Activated B cell treated with CpG ODN at 0.5 μM for 24 hours (primary cell): ENCODE results near the gene PIK3AP1. TPM values are rescaled to one million over a fixed set of nuclear protein-coding genes. Genes with fewer than 3 reads are reported as not detected.
A peak's percentile ranks its signal among the peaks of the same experiment; 100 is the strongest.

Source experiments
- ATAC-seq: fragments of 200-7000 bp; cut with Tn5 transposase; one replicate; pipeline ENCODE4 v1.10.0; 2021; ENCODE audit warnings: low read depth, mild to moderate bottlenecking, moderate library complexity
- CTCF ChIA-PET: fragments of 350-600 bp; sonication (Branson Sonifier 250); formaldehyde crosslinking; loops from one replicate; lab custom pipeline; 2021; ENCODE audit warnings: antibody characterized with exemption; lab: Charles Lee
- POLR2A ChIA-PET: fragments of 350-600 bp; sonication (Branson Sonifier 250); formaldehyde crosslinking; loops from one replicate; lab custom pipeline; 2021; ENCODE audit warnings: antibody characterized with exemption; lab: Charles Lee
- DNase-seq: peaks from one replicate; pipeline ENCODE4 v3.0.0; 2022
- H3K27ac Mint-ChIP-seq: one replicate; pipeline ENCODE4 v1.8.0; 2020; ENCODE audit warnings: mixed read lengths
- H3K27me3 Mint-ChIP-seq: one replicate; pipeline ENCODE4 v1.8.0; 2021; ENCODE audit warnings: mixed read lengths
- H3K36me3 Mint-ChIP-seq: one replicate; pipeline ENCODE4 v1.8.0; 2021; ENCODE audit warnings: low read depth, mixed read lengths
- H3K4me1 Mint-ChIP-seq: one replicate; pipeline ENCODE4 v1.8.0; 2021; ENCODE audit warnings: mixed read lengths
- H3K4me3 Mint-ChIP-seq: one replicate; pipeline ENCODE4 v1.8.0; 2020; ENCODE audit warnings: mild to moderate bottlenecking, mixed read lengths
- H3K9me3 Mint-ChIP-seq: one replicate; pipeline ENCODE4 v1.8.0; 2020; ENCODE audit warnings: mixed read lengths
- intact Hi-C: fragments of 100-400 bp; cut with micrococcal nuclease; formaldehyde crosslinking; loops from one replicate; pipeline ENCODE4 v1.15.1; 2024
- total RNA-seq: library from RNA; stranded (reverse); gene quantifications from 2 replicates; pipeline ENCODE4 v1.2.3, GENCODE V29; 2022
- TF ChIP-seq, protein P1 (sequence below): fragments of 200-600 bp; IDR thresholded peaks from one replicate; pipeline ENCODE4 v1.8.0; 2022; ENCODE audit warnings: antibody characterized with exemption, mild to moderate bottlenecking

The PIK3AP1 gene
- total RNA-seq, 1 donor from 2014 or later, result 157 TPM

DNA sequence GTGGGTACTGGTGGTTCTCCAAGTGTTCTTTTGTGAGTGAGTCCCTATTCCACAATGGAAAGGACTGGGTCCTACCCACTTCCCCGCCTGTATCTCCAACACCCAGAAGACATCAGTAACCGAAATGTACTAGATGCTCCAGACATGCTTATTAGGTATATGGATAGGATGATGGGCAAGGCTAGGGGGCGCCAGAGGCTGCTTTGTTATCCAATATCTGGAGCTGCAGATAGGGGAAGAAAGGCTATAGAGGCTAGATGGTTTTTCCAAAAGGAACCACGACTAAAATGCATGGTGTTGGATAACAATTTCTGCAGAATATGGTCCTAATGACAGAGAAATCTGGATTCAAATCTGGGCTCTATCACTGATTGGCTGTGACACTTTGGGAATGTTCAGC lies 77.3 kb downstream of the PIK3AP1 start:
- peak; percentile 54 for DNase-seq
- Mint-ChIP-seq H3K9me3 (no peaks in the 10 kb centered on the region), H3K4me3 (no peak overlapping the region), H3K27ac (peak overlapping the region; percentile 56), H3K36me3 (peaks cover 87% of the 10 kb centered on the region), H3K27me3 (no peaks in the 10 kb centered on the region), H3K4me1 (peaks cover 58% of the 10 kb centered on the region)
- CTCF ChIA-PET, result interaction anchor here (0.7 to 4.4 kb wide), 21 partner anchors 9 to 395 kb away, joined by 3 to 70 read pairs (median 6); partner anchors contain the start of gene PIK3AP1
- TF ChIP-seq, protein P1, sequence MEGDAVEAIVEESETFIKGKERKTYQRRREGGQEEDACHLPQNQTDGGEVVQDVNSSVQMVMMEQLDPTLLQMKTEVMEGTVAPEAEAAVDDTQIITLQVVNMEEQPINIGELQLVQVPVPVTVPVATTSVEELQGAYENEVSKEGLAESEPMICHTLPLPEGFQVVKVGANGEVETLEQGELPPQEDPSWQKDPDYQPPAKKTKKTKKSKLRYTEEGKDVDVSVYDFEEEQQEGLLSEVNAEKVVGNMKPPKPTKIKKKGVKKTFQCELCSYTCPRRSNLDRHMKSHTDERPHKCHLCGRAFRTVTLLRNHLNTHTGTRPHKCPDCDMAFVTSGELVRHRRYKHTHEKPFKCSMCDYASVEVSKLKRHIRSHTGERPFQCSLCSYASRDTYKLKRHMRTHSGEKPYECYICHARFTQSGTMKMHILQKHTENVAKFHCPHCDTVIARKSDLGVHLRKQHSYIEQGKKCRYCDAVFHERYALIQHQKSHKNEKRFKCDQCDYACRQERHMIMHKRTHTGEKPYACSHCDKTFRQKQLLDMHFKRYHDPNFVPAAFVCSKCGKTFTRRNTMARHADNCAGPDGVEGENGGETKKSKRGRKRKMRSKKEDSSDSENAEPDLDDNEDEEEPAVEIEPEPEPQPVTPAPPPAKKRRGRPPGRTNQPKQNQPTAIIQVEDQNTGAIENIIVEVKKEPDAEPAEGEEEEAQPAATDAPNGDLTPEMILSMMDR, result no peak
- intact Hi-C loops, result loop anchor here (1.0 kb wide), 6 partner anchors 76 to 382 kb away; no protein-coding TSS in a partner anchor
- POLR2A ChIA-PET, result interaction anchor here (0.6 to 1.8 kb wide), 9 partner anchors 9 to 120 kb away, joined by 3 to 10 read pairs (median 5); partner anchors contain the start of gene PIK3AP1
- ATAC-seq, result no peak

DNA sequence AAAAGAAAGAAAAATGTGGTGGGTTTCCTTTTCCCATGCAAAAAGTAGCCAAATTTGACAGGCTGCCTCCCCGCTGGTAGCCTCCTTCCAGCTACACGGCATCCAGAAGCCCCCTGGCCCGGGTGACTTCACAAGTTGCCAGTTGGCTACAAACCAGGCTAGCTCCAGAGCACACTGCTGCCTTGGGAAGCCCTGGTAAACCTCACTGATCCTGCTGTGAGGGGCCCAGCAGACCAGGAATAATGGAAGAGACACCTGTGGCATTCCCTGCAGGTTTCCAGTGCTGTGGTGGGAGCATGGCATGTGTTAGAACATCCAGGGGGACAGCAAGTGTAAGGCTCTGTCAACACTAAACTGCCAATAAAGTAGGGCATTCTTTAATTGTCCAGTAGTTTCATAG lies 77.8 kb downstream of the PIK3AP1 start:
- TF ChIP-seq, protein P1, result no peak
- Mint-ChIP-seq H3K9me3 (no peaks in the 10 kb centered on the region), H3K4me3 (no peak overlapping the region), H3K36me3 (peaks cover 87% of the 10 kb centered on the region), H3K4me1 (peaks cover 54% of the 10 kb centered on the region), H3K27me3 (no peaks in the 10 kb centered on the region), H3K27ac (peak overlapping the region; percentile 56)
- intact Hi-C loops, result no loop called here
- CTCF ChIA-PET, result interaction anchor here (1.0 to 4.4 kb wide), 12 partner anchors 9 to 395 kb away, joined by 3 to 70 read pairs (median 6); no protein-coding TSS in a partner anchor
- no peak for DNase-seq
- POLR2A ChIA-PET, result interaction anchor here (0.8 to 1.8 kb wide), 7 partner anchors 48 to 191 kb away, joined by 5 to 10 read pairs (median 6); partner anchors contain the start of gene PIK3AP1
- no peak for ATAC-seq

DNA sequence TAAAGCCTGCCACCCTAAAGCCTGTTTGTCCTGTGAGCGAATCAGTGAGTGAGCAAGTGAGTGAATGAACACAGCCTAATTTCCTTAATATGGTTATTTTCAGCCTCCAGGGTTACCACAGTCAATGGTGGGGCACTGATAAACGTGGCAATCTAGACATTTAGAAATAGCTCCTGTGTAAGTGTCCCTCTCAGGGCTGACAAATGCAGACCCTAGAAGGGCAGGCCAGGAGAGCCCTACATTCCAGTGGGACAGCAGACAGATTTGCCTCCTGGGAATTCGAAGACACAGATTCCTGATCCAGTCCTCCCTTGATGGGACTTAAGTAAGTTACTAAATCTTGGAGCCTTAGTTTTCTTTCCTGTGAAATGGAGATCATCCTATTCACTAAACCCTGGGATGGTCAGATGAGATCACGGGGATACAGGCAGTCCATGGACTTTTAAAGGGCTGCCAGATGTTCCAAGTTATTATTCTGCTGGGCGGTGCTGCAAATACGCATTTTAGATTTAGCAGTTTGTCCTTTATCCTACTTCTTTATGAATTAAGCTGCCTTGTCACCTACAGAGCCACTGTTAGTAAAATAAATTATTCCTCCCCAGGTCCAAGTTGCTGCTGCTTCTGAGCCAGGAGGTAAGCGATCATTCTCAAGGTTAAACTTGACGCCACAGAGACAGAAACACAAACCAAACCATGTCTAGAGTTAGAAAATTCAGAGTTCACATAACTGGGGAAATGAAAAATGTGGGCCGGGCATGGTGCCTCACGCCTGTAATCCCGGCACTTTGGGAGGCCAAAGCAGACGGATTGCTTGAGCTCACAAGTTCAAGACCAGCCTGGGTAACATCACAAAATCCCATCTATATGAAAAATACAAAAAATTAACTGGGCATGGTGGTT lies 78.7 kb downstream of the PIK3AP1 start:
- DNase-seq (no peak), ATAC-seq (no peak)
- Mint-ChIP-seq H3K27me3 (no peaks in the 10 kb centered on the region), H3K4me1 (peaks cover 47% of the 10 kb centered on the region), H3K9me3 (no peaks in the 10 kb centered on the region), H3K4me3 (no peak overlapping the region), H3K27ac (peak overlapping the region; percentile 76), H3K36me3 (peaks cover 84% of the 10 kb centered on the region)
- ChIA-PET POLR2A (interaction anchor here (0.8 to 2.5 kb wide), 12 partner anchors 29 to 192 kb away, joined by 3 to 11 read pairs (median 6); partner anchors contain the start of gene PIK3AP1), CTCF (interaction anchor here (0.6 to 4.4 kb wide), 35 partner anchors 10 to 569 kb away, joined by 3 to 70 read pairs (median 5); partner anchors contain the start of gene PIK3AP1)
- TF ChIP-seq, protein P1, result no peak
- intact Hi-C loops, result loop anchor here (1.0 kb wide), 2 partner anchors 11 to 107 kb away; no protein-coding TSS in a partner anchor

DNA sequence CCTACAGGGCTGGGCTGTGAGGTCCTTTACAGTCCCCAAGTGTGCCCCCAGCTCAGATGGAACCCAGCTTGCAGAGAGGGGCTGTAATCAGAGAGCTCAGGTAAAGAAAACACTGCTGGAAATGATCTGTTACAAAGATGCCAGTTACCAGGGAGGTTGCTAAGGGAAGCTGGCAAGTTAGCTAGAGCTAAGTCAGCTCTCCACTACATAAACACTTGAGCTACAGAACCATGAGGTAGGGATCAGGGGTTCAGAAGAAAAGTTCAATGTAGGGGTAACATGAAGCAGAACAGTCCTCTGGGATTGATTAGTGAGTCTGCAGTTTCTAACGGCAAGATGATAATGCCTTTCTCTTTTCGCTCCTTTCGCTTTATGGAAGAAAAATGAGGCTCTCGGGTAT lies 80.4 kb downstream of the PIK3AP1 start:
- TF ChIP-seq, protein P1, result no peak
- peaks cover 80% of the 10 kb centered on the region for H3K36me3 Mint-ChIP-seq
- no peak for DNase-seq
- ATAC-seq, result no peak
- H3K9me3 Mint-ChIP-seq, result no peaks in the 10 kb centered on the region
- intact Hi-C loops, result no loop called here
- CTCF ChIA-PET, result interaction anchor here (0.9 to 4.4 kb wide), 17 partner anchors 12 to 571 kb away, joined by 3 to 70 read pairs (median 8); no protein-coding TSS in a partner anchor
- H3K4me1 Mint-ChIP-seq, result peaks cover 31% of the 10 kb centered on the region
- no peak overlapping the region for H3K27ac Mint-ChIP-seq
- POLR2A ChIA-PET, result interaction anchor here (0.5 to 2.5 kb wide), 4 partner anchors 69 to 598 kb away, joined by 4 to 11 read pairs (median 6); no protein-coding TSS in a partner anchor
- H3K4me3 Mint-ChIP-seq, result no peak overlapping the region
- H3K27me3 Mint-ChIP-seq, result no peaks in the 10 kb centered on the region
